HepG2 (cell line): Measurements from ENCODE around the gene RAD21L1. TPM values are rescaled to one million over a fixed set of nuclear protein-coding genes. Genes with fewer than 3 reads are reported as not detected.

Experiments used
- ATAC-seq: fragments of 200-7000 bp; cut with Tn5 transposase; 3 replicates; pipeline ENCODE4 v1.9.1; 2020; ENCODE audit warnings: mild to moderate bottlenecking, moderate library complexity
- BruUV-seq: library from RNA; stranded (reverse); fragments of 400-500 nt; replicated peaks from 2 replicates; lab custom pipeline; 2021; lab: Mats Ljungman, UMichigan
- CTCF ChIA-PET: fragments of 300-600 bp; formaldehyde crosslinking; extraction: SDS; loops from one replicate; lab custom pipeline; 2021; ENCODE audit warnings: low total read pairs, inconsistent platforms, low intra/inter-chr PET ratio; lab: Yijun Ruan, JAX
- POLR2A ChIA-PET: fragments of 350-600 bp; sonication (Branson Sonifier 250); formaldehyde crosslinking; loops from one replicate; lab custom pipeline; 2020; ENCODE audit warnings: antibody characterized with exemption, inconsistent platforms; lab: Yijun Ruan, JAX
- DNase-seq: peaks from one replicate; pipeline ENCODE4 v3.0.0-alpha.2; 2015; ENCODE audit warnings: low spot score
- FAIRE-seq: peaks from 3 replicates; lab custom pipeline; 2011; peaks lifted over from hg19 to GRCh38; lab: Jason Lieb, UNC
- H2AFZ ChIP-seq: one replicate; pipeline ENCODE4 v1.6.1; 2011; ENCODE audit warnings: low read length, inconsistent platforms
- H3K27ac ChIP-seq: fragments of 300-600 bp; 3 replicates; pipeline ENCODE4 v1.8.0; 2011; ENCODE audit warnings: mixed run types, mild to moderate bottlenecking, mixed read lengths, low read length, inconsistent platforms; ENCODE audit not compliant: insufficient read depth; ENCODE audit errors: extremely low read length
- H3K27me3 ChIP-seq, 2 experiments: fragments of 200-600 bp in 1 of 2; 2 replicates in 1 of 2; 3 replicates in 1 of 2; pipeline versions ENCODE4 v1.6.0 to v1.8.0; 2011; ENCODE audit warnings: low read length in 2 of 2, mild to moderate bottlenecking in 2 of 2, moderate library complexity in 2 of 2, inconsistent platforms in 1 of 2; ENCODE audit not compliant: insufficient read depth in 2 of 2, control insufficient read depth in 1 of 2
- H3K36me3 ChIP-seq, 2 experiments: fragments of 200-600 bp in 1 of 2; replicated peaks in 1 of 2; 2 replicates in 1 of 2; 3 replicates in 1 of 2; pipeline versions ENCODE4 v1.5.1 to v1.8.0; 2011; ENCODE audit warnings: low read length in 2 of 2, inconsistent platforms in 1 of 2; ENCODE audit not compliant: insufficient read depth in 2 of 2, control insufficient read depth in 1 of 2
- H3K4me1 ChIP-seq: 2 replicates; pipeline ENCODE4 v1.5.1; 2012; ENCODE audit warnings: low read length, inconsistent platforms; ENCODE audit not compliant: insufficient read depth
- H3K4me2 ChIP-seq: 2 replicates; pipeline ENCODE4 v1.6.0; 2011; ENCODE audit warnings: low read depth, low read length, inconsistent platforms
- H3K4me3 ChIP-seq, 3 experiments: fragments of 200-600 bp in 1 of 3; sonication (generic), shearing (Covaris generic) in 1 of 3; replicated peaks in 1 of 3; 2 replicates each; pipeline ENCODE4 v1.5.1; 2011 to 2016; ENCODE audit warnings: low read length in 3 of 3, inconsistent platforms in 2 of 3, low read depth in 2 of 3, mild to moderate bottlenecking in 2 of 3, control low read depth in 1 of 3, mixed read lengths in 1 of 3; ENCODE audit not compliant: insufficient read depth in 1 of 3
- H3K79me2 ChIP-seq: one replicate; pipeline ENCODE4 v1.6.1; 2011; ENCODE audit warnings: low read length, inconsistent platforms; ENCODE audit not compliant: insufficient read depth
- H3K9ac ChIP-seq: 2 replicates; pipeline ENCODE4 v1.6.0; 2011; ENCODE audit warnings: mild to moderate bottlenecking, low read depth, low read length, inconsistent platforms; ENCODE audit not compliant: insufficient read depth
- H3K9me3 ChIP-seq: 2 replicates; pipeline ENCODE4 v1.5.1; 2012; ENCODE audit warnings: mild to moderate bottlenecking, low read length
- H4K20me1 ChIP-seq: 2 replicates; pipeline ENCODE4 v1.6.0; 2011; ENCODE audit warnings: inconsistent platforms, mild to moderate bottlenecking, low read length, moderate library complexity; ENCODE audit not compliant: insufficient read depth
- EHMT2 ChIP-seq: fragments of 200-600 bp; sonication (generic); IDR thresholded peaks from 2 replicates; pipeline ENCODE4 v1.7.0; 2017; ENCODE audit warnings: antibody characterized with exemption, low read depth, low read length, borderline replicate concordance
- FOXC1 ChIP-seq: sonication (generic); formaldehyde crosslinking; IDR thresholded peaks from 2 replicates; pipeline ENCODE4 v1.8.0; 2022; ENCODE audit warnings: mild to moderate bottlenecking, missing genetic modification reagents, borderline replicate concordance
- HES4 ChIP-seq: sonication (generic); formaldehyde crosslinking; IDR thresholded peaks from 2 replicates; pipeline ENCODE4 v1.9.0; 2021; ENCODE audit warnings: mild to moderate bottlenecking, missing genetic modification reagents, borderline replicate concordance
- HNRNPLL ChIP-seq: fragments of 200-400 bp; formaldehyde crosslinking; IDR thresholded peaks from 2 replicates; pipeline ENCODE4 v1.6.1; 2017; ENCODE audit warnings: mild to moderate bottlenecking, low read depth, low read length; ENCODE audit not compliant: poor library complexity, severe bottlenecking
- HOXA7 ChIP-seq: sonication (generic); formaldehyde crosslinking; IDR thresholded peaks from 2 replicates; pipeline ENCODE4 v1.8.1; 2022; ENCODE audit warnings: mild to moderate bottlenecking, missing genetic modification reagents, moderate library complexity
- MIER2 ChIP-seq: IDR thresholded peaks from 2 replicates; pipeline ENCODE4 v1.6.1; 2016; ENCODE audit warnings: missing biosample characterization, missing genetic modification reagents
- MLLT10 ChIP-seq: sonication (generic); formaldehyde crosslinking; IDR thresholded peaks from 2 replicates; pipeline ENCODE4 v1.4.0; 2020; ENCODE audit warnings: missing genetic modification reagents
- RXRA ChIP-seq: sonication (generic); formaldehyde crosslinking; IDR thresholded peaks from 2 replicates; pipeline ENCODE4 v1.5.1; 2020; ENCODE audit warnings: missing genetic modification reagents
- SP1 ChIP-seq, 2 experiments: fragments of 450-650 bp in 1 of 2; sonication (generic) in 1 of 2; formaldehyde crosslinking in 1 of 2; IDR thresholded peaks; 2 replicates each; pipeline versions ENCODE4 v1.4.0 to v1.6.1; 2016 to 2020; ENCODE audit warnings: missing genetic modification reagents in 1 of 2
- ZNF30 ChIP-seq: sonication (generic); formaldehyde crosslinking; IDR thresholded peaks from 2 replicates; pipeline ENCODE4 v1.5.0; 2020; ENCODE audit warnings: mild to moderate bottlenecking, missing genetic modification reagents
- WGBS: methylation state at CpG from one replicate; pipeline ENCODE4 v1.1.6; 2017; ENCODE audit warnings: low lambda C conversion rate; 5-methylcytosine and 5-hydroxymethylcytosine counted together
- in situ Hi-C: cut with HindIII; loops from 2 replicates; pipeline ENCODE4 v1.10.0; 2017; ENCODE audit warnings: low pct_unique_long_range_greater_than_20kb; ENCODE audit not compliant: extremely low pct_ligation_motif_present
- intact Hi-C: fragments of 100-400 bp; cut with micrococcal nuclease; formaldehyde crosslinking; loops from one replicate; pipeline ENCODE4 v1.10.0; 2022; ENCODE audit not compliant: unreplicated experiment
- polyA plus RNA-seq, 8 experiments: library from polyadenylated mRNA; depleted of rRNA in 3 of 8; stranded (reverse) in 7 of 8; unstranded in 1 of 8; fragments of >200 nt; fragmentation: Illumina TruSeq in 4 of 8; extraction: Trizol in 4 of 8; gene quantifications; 2 replicates each; pipeline versions ENCODE4 v1.2.1 to v1.2.3, GENCODE V29; 2011 to 2016; ENCODE audit warnings: low read depth in 4 of 8, missing spikeins in 1 of 8, mixed read lengths in 1 of 8; ENCODE audit not compliant: insufficient read depth in 1 of 8
- total RNA-seq, 5 experiments: library from RNA; depleted of rRNA; stranded (reverse); fragments of >200 nt; fragmentation: Illumina TruSeq; extraction: Trizol; gene quantifications; 2 replicates each; pipeline ENCODE4 v1.2.3, GENCODE V29; 2016; ENCODE audit warnings: low read depth in 1 of 5
- TF ChIP-seq, protein P1 (sequence below): sonication (generic); formaldehyde crosslinking; IDR thresholded peaks from 2 replicates; pipeline ENCODE4 v1.5.0; 2020; ENCODE audit warnings: mild to moderate bottlenecking, missing genetic modification reagents
- TF ChIP-seq, protein P2 (sequence below): IDR thresholded peaks from 2 replicates; pipeline ENCODE4 v1.6.1; 2016; ENCODE audit warnings: mild to moderate bottlenecking
- TF ChIP-seq, protein P3 (sequence below): sonication (generic); formaldehyde crosslinking; IDR thresholded peaks from 2 replicates; pipeline ENCODE4 v1.5.0; 2020; ENCODE audit warnings: missing genetic modification reagents, mild to moderate bottlenecking, borderline replicate concordance
- TF ChIP-seq, protein P4 (sequence below): sonication (generic); formaldehyde crosslinking; IDR thresholded peaks from 2 replicates; pipeline ENCODE4 v1.4.0; 2020; ENCODE audit warnings: missing genetic modification reagents, borderline replicate concordance
- TF ChIP-seq, protein P5 (sequence below): sonication (generic); formaldehyde crosslinking; IDR thresholded peaks from 2 replicates; pipeline ENCODE4 v1.5.1; 2020; ENCODE audit warnings: mild to moderate bottlenecking, missing genetic modification reagents, moderate library complexity

RAD21L1 gene
- total and polyA plus RNA-seq, 2 of the 13 experiments (the other 11 are each of a cell fraction or from before 2014, with no cell fraction given): not detected

DNA sequence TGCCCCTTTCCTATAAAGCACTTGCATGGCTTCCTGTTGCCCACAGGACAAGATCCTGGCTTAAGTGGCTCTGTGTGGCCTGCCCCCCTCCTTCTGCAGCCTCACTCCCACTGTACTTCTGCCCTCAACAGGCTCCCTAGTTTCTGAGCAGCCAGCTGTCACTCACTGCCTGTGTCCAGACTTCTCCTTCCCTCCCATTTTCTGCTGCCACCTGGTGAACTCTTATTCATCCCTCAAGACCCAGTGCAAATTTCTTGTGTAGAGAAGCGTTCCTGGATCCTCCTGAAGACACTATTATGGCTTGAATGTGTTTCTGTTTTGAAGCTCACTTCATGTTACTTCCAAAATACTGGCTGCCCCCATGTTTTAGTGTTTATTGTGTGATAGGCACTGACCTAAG, 66.8 kb downstream of the RAD21L1 start:
- no peak overlapping the region for H3K4me2 ChIP-seq
- DNase-seq: no peak
- ATAC-seq: no peak
- in situ Hi-C loops (no loop called here), intact Hi-C loops (loop anchor here (10.0 kb wide), 1 partner anchor 408 kb away; no protein-coding TSS in a partner anchor)
- no TSS peak for BruUV-seq
- H3K36me3 ChIP-seq: no peaks in the 10 kb centered on the region
- no peak overlapping the region for H2AFZ ChIP-seq
- H3K27ac ChIP-seq: no peak overlapping the region
- no peaks in the 10 kb centered on the region for H3K4me1 ChIP-seq
- no peak for FAIRE-seq
- no peaks in the 10 kb centered on the region for H4K20me1 ChIP-seq
- ChIA-PET POLR2A (no interaction called here), CTCF (no interaction called here)
- H3K79me2 ChIP-seq: no peaks in the 10 kb centered on the region
- H3K9me3 ChIP-seq: no peaks in the 10 kb centered on the region
- 3% methylated on average over 1 of the region's 1 CpG for WGBS
- peaks cover 7 to 27% of the 10 kb centered on the region in 2 experiments; a peak in 3 of 5 replicates for H3K27me3 ChIP-seq
- no peak overlapping the region for H3K9ac ChIP-seq
- H3K4me3 ChIP-seq: no peak overlapping the region
- TF ChIP-seq, protein P1, sequence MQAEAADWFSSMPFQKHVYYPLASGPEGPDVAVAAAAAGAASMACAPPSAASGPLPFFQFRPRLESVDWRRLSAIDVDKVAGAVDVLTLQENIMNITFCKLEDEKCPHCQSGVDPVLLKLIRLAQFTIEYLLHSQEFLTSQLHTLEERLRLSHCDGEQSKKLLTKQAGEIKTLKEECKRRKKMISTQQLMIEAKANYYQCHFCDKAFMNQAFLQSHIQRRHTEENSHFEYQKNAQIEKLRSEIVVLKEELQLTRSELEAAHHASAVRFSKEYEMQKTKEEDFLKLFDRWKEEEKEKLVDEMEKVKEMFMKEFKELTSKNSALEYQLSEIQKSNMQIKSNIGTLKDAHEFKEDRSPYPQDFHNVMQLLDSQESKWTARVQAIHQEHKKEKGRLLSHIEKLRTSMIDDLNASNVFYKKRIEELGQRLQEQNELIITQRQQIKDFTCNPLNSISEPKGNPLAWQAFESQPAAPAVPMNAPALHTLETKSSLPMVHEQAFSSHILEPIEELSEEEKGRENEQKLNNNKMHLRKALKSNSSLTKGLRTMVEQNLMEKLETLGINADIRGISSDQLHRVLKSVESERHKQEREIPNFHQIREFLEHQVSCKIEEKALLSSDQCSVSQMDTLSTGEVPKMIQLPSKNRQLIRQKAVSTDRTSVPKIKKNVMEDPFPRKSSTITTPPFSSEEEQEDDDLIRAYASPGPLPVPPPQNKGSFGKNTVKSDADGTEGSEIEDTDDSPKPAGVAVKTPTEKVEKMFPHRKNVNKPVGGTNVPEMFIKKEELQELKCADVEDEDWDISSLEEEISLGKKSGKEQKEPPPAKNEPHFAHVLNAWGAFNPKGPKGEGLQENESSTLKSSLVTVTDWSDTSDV (CRISPR knock-in tag): no peak
- no peak for TF ChIP-seq SP1 (IDR thresholded peaks at IDR 0.05)
- TF ChIP-seq SP1 (CRISPR knock-in tag; IDR thresholded peaks at IDR 0.05): no peak
- no peak for TF ChIP-seq HOXA7 (CRISPR knock-in tag)
- TF ChIP-seq MLLT10: no peak
- no peak for TF ChIP-seq MIER2 (CRISPR knock-in tag)
- TF ChIP-seq HNRNPLL: no peak
- TF ChIP-seq, protein P2, sequence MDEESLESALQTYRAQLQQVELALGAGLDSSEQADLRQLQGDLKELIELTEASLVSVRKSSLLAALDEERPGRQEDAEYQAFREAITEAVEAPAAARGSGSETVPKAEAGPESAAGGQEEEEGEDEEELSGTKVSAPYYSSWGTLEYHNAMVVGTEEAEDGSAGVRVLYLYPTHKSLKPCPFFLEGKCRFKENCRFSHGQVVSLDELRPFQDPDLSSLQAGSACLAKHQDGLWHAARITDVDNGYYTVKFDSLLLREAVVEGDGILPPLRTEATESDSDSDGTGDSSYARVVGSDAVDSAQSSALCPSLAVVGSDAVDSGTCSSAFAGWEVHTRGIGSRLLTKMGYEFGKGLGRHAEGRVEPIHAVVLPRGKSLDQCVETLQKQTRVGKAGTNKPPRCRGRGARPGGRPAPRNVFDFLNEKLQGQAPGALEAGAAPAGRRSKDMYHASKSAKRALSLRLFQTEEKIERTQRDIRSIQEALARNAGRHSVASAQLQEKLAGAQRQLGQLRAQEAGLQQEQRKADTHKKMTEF (CRISPR knock-in tag): no peak
- TF ChIP-seq EHMT2: no peak
- TF ChIP-seq RXRA (CRISPR knock-in tag): no peak
- TF ChIP-seq, protein P3, sequence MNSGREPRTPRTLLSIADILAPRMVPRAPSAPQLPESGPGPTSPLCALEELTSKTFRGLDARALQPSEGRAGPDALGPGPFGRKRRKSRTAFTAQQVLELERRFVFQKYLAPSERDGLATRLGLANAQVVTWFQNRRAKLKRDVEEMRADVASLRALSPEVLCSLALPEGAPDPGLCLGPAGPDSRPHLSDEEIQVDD (CRISPR knock-in tag): no peak
- TF ChIP-seq HES4 (CRISPR knock-in tag): no peak
- no peak for TF ChIP-seq ZNF30 (CRISPR knock-in tag)
- TF ChIP-seq, protein P4, sequence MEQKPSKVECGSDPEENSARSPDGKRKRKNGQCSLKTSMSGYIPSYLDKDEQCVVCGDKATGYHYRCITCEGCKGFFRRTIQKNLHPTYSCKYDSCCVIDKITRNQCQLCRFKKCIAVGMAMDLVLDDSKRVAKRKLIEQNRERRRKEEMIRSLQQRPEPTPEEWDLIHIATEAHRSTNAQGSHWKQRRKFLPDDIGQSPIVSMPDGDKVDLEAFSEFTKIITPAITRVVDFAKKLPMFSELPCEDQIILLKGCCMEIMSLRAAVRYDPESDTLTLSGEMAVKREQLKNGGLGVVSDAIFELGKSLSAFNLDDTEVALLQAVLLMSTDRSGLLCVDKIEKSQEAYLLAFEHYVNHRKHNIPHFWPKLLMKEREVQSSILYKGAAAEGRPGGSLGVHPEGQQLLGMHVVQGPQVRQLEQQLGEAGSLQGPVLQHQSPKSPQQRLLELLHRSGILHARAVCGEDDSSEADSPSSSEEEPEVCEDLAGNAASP (CRISPR knock-in tag): no peak
- TF ChIP-seq, protein P5, sequence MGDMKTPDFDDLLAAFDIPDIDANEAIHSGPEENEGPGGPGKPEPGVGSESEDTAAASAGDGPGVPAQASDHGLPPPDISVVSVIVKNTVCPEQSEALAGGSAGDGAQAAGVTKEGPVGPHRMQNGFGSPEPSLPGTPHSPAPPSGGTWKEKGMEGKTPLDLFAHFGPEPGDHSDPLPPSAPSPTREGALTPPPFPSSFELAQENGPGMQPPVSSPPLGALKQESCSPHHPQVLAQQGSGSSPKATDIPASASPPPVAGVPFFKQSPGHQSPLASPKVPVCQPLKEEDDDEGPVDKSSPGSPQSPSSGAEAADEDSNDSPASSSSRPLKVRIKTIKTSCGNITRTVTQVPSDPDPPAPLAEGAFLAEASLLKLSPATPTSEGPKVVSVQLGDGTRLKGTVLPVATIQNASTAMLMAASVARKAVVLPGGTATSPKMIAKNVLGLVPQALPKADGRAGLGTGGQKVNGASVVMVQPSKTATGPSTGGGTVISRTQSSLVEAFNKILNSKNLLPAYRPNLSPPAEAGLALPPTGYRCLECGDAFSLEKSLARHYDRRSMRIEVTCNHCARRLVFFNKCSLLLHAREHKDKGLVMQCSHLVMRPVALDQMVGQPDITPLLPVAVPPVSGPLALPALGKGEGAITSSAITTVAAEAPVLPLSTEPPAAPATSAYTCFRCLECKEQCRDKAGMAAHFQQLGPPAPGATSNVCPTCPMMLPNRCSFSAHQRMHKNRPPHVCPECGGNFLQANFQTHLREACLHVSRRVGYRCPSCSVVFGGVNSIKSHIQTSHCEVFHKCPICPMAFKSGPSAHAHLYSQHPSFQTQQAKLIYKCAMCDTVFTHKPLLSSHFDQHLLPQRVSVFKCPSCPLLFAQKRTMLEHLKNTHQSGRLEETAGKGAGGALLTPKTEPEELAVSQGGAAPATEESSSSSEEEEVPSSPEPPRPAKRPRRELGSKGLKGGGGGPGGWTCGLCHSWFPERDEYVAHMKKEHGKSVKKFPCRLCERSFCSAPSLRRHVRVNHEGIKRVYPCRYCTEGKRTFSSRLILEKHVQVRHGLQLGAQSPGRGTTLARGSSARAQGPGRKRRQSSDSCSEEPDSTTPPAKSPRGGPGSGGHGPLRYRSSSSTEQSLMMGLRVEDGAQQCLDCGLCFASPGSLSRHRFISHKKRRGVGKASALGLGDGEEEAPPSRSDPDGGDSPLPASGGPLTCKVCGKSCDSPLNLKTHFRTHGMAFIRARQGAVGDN: no peak
- TF ChIP-seq FOXC1: no peak
